Liver (tissue), 3 donors: ENCODE results near the gene NDUFB2.

Experiments
- JUND ChIP-seq, 2 donors: IDR thresholded peaks; 2 replicates each; pipeline ENCODE4 v1.6.1; 2016; ENCODE audit warnings: antibody characterized with exemption in 2 of 2
- RAD21 ChIP-seq, 2 donors: IDR thresholded peaks; 2 replicates each; pipeline ENCODE4 v1.6.1; 2016; ENCODE audit warnings: antibody characterized with exemption in 2 of 2, mild to moderate bottlenecking in 2 of 2
- RXRA ChIP-seq, 2 donors: IDR thresholded peaks; 2 replicates each; pipeline ENCODE4 v1.6.1; 2017 to 2018; ENCODE audit warnings: antibody characterized with exemption in 2 of 2, mild to moderate bottlenecking in 1 of 2
- YY1 ChIP-seq: IDR thresholded peaks from 2 replicates; pipeline ENCODE4 v1.6.1; 2016; ENCODE audit warnings: antibody characterized with exemption, mild to moderate bottlenecking
- TF ChIP-seq, protein P1 (sequence below): fragments of 150-350 bp; IDR thresholded peaks from 2 replicates; pipeline ENCODE4 v1.5.1; 2017; ENCODE audit warnings: improper control_type of control experiment, low read depth, low read length; ENCODE audit not compliant: missing input control
- TF ChIP-seq, protein P2 (sequence below): IDR thresholded peaks from 2 replicates; pipeline ENCODE4 v1.6.1; 2016; ENCODE audit warnings: antibody characterized with exemption, mild to moderate bottlenecking
- donor health status: healthy.
- donor health status: healthy.

DNA sequence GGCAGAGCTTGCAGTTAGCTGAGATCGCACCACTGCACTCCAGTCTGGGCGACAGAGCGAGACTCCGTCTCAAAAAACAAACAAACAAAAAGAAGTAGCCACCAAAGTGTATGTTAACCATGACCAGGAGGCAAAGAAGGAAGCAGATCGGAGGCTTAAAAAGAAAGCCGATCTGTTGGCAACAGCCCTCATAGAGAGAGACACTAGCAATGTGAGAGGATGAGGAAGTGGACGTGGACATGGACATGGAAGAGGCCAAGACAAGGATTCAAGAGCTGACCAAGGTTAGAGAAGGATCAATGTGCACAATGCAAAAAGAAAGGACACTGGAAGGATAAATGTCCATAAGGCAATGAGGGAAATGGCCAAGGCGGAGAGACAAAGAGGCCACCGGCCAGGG lies 38.6 kb upstream of the NDUFB2 start:
- TF ChIP-seq, protein P1, sequence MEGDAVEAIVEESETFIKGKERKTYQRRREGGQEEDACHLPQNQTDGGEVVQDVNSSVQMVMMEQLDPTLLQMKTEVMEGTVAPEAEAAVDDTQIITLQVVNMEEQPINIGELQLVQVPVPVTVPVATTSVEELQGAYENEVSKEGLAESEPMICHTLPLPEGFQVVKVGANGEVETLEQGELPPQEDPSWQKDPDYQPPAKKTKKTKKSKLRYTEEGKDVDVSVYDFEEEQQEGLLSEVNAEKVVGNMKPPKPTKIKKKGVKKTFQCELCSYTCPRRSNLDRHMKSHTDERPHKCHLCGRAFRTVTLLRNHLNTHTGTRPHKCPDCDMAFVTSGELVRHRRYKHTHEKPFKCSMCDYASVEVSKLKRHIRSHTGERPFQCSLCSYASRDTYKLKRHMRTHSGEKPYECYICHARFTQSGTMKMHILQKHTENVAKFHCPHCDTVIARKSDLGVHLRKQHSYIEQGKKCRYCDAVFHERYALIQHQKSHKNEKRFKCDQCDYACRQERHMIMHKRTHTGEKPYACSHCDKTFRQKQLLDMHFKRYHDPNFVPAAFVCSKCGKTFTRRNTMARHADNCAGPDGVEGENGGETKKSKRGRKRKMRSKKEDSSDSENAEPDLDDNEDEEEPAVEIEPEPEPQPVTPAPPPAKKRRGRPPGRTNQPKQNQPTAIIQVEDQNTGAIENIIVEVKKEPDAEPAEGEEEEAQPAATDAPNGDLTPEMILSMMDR, result no peak
- TF ChIP-seq YY1, result no peak
- TF ChIP-seq RAD21 (IDR thresholded peaks at IDR 0.05), result no peak
- TF ChIP-seq RXRA (IDR thresholded peaks at IDR 0.05), result no peak
- TF ChIP-seq, protein P2, sequence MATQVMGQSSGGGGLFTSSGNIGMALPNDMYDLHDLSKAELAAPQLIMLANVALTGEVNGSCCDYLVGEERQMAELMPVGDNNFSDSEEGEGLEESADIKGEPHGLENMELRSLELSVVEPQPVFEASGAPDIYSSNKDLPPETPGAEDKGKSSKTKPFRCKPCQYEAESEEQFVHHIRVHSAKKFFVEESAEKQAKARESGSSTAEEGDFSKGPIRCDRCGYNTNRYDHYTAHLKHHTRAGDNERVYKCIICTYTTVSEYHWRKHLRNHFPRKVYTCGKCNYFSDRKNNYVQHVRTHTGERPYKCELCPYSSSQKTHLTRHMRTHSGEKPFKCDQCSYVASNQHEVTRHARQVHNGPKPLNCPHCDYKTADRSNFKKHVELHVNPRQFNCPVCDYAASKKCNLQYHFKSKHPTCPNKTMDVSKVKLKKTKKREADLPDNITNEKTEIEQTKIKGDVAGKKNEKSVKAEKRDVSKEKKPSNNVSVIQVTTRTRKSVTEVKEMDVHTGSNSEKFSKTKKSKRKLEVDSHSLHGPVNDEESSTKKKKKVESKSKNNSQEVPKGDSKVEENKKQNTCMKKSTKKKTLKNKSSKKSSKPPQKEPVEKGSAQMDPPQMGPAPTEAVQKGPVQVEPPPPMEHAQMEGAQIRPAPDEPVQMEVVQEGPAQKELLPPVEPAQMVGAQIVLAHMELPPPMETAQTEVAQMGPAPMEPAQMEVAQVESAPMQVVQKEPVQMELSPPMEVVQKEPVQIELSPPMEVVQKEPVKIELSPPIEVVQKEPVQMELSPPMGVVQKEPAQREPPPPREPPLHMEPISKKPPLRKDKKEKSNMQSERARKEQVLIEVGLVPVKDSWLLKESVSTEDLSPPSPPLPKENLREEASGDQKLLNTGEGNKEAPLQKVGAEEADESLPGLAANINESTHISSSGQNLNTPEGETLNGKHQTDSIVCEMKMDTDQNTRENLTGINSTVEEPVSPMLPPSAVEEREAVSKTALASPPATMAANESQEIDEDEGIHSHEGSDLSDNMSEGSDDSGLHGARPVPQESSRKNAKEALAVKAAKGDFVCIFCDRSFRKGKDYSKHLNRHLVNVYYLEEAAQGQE, result no peak
- TF ChIP-seq JUND (IDR thresholded peaks at IDR 0.05), result no peak
